ENCODE measurements around the gene RPL23. TPM values are rescaled to one million over a fixed set of nuclear protein-coding genes. Genes with fewer than 3 reads are reported as not detected.

RPL23 gene
- total and polyA plus RNA-seq, 2 experiments from 2014 or later, result 491 to 1,384 TPM

DNA sequence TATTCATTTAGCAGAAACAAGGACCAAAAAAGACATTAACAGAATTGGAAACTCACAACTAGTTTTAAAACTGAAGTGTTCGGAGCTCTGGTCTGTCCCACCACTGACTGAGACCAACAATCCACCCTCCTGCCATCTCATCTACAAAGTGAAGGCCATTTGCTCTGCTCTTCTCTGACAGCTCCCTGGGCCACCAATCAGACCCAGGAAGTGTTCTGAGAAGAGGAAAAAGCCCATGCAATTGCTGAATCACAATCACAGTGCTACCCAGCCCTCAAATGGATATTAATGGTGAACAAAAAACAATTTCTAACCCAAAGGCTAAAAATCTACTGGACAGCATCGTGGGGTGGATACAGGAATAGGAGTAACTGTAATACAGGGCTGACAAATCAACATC, 2.1 kb downstream of the RPL23 start:
- Histone ChIP-seq H3K9me2 (replicated peaks; ENCODE audit: insufficient read depth) (no peaks in the 10 kb centered on the region), H4K20me1 (ENCODE audit: insufficient read depth, poor library complexity, severe bottlenecking) (peaks cover 27% of the 10 kb centered on the region), H3K9me3 (ENCODE audit: low read depth) (no peaks in the 10 kb centered on the region), H2AFZ (no peak overlapping the region), H3K4me1 (ENCODE audit: insufficient read depth) (peaks cover 15% of the 10 kb centered on the region), H3K4me2 (peak overlapping the region; percentile 95), H3K79me2 (peaks cover 39% of the 10 kb centered on the region), H3K27me3 (no peaks in the 10 kb centered on the region), H3K27ac (peak overlapping the region; percentile 96), H3K36me3 (replicated peaks; ENCODE audit: insufficient read depth, low read depth) (no peaks in the 10 kb centered on the region), H3K4me3 (peak overlapping the region; percentile 67)
- DNase-seq (ENCODE audit: low spot score), result no peak
- TF ChIP-seq EZH2 (IDR thresholded peaks at IDR 0.05; ENCODE audit: borderline replicate concordance), result no peak
- TF ChIP-seq EZH2phosphoT487 (IDR thresholded peaks at IDR 0.05; ENCODE audit: low read depth, severe bottlenecking, unreplicated experiment), result no peak
- TF ChIP-seq, protein P1, sequence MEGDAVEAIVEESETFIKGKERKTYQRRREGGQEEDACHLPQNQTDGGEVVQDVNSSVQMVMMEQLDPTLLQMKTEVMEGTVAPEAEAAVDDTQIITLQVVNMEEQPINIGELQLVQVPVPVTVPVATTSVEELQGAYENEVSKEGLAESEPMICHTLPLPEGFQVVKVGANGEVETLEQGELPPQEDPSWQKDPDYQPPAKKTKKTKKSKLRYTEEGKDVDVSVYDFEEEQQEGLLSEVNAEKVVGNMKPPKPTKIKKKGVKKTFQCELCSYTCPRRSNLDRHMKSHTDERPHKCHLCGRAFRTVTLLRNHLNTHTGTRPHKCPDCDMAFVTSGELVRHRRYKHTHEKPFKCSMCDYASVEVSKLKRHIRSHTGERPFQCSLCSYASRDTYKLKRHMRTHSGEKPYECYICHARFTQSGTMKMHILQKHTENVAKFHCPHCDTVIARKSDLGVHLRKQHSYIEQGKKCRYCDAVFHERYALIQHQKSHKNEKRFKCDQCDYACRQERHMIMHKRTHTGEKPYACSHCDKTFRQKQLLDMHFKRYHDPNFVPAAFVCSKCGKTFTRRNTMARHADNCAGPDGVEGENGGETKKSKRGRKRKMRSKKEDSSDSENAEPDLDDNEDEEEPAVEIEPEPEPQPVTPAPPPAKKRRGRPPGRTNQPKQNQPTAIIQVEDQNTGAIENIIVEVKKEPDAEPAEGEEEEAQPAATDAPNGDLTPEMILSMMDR (IDR thresholded peaks at IDR 0.05; ENCODE audit: poor library complexity), result no peak
- 55% methylated on average over 2 of the region's 2 CpGs for WGBS (ENCODE audit: low lambda C conversion rate, missing lambda C conversion rate)

DNA sequence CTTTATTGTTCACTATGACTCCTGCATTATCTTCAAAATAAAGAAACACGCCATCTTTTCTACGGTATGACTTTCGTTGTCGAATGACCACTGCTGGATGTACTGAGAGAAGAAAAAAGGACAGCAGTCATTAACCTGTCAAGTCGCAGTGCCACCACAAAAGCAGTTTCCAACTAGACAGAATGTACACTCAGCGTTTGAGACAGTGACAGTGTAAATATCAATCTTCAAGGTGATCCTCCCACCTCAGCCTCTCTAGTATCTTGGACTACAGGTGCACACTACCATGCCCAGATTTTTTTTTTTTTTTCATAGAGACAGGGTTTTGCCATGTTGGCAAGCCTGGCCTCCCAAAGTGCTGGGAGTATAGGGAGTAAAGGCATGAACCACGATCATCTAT, 3.1 kb downstream of the RPL23 start:
- 90% methylated on average over 7 of the region's 7 CpGs for WGBS (ENCODE audit: low lambda C conversion rate, missing lambda C conversion rate)
- H3K9me2 ChIP-seq (replicated peaks; ENCODE audit: insufficient read depth), result no peaks in the 10 kb centered on the region
- peaks cover 39% of the 10 kb centered on the region for H3K79me2 ChIP-seq
- H3K9me3 ChIP-seq (ENCODE audit: low read depth), result no peaks in the 10 kb centered on the region
- H2AFZ ChIP-seq, result no peak overlapping the region
- peak overlapping the region; percentile 95 for H3K4me2 ChIP-seq
- no peak for DNase-seq (ENCODE audit: low spot score)
- peaks cover 27% of the 10 kb centered on the region for H4K20me1 ChIP-seq (ENCODE audit: insufficient read depth, poor library complexity, severe bottlenecking)
- no peaks in the 10 kb centered on the region for H3K27me3 ChIP-seq
- no peak overlapping the region for H3K4me3 ChIP-seq
- no peak overlapping the region for H3K27ac ChIP-seq
- H3K4me1 ChIP-seq (ENCODE audit: insufficient read depth), result peaks cover 15% of the 10 kb centered on the region
- no peaks in the 10 kb centered on the region for H3K36me3 ChIP-seq (replicated peaks; ENCODE audit: insufficient read depth, low read depth)
- no peak for TF ChIP-seq EZH2 (IDR thresholded peaks at IDR 0.05; ENCODE audit: borderline replicate concordance)
- TF ChIP-seq, protein P1 (IDR thresholded peaks at IDR 0.05; ENCODE audit: poor library complexity), result no peak
- no peak for TF ChIP-seq EZH2phosphoT487 (IDR thresholded peaks at IDR 0.05; ENCODE audit: low read depth, severe bottlenecking, unreplicated experiment)

DNA sequence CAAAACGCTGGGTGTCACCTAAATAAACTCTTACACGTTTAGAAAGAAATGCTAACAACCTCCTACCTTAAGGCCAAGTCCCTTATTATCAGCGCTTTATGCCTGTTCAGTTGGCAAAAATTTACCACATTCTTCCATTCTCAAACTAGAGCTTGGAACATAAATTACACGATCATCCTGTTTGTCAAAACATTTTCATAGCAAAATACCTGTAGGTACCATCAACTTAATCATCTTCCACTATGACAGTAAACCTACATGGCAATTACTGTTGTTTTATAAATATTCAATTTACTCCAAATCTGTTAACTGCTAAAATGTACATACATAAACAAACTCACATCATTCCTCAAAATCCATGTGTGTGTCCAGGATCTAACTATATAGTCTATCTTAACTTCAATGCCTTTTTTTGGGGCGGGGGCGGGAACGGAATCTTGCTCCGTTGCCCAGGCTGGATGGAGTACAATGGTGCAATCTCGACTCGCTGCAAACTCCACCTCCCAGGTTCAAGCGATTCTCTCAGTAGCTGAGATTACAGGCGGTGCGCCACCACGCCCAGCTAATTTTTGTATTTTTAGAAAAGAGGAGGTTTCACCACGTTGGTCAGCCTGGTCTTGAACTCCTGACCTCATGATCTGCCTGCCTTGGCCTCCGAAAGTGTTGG, 4.4 kb downstream of the RPL23 start:
- H4K20me1 ChIP-seq (ENCODE audit: insufficient read depth, poor library complexity, severe bottlenecking), result peaks cover 27% of the 10 kb centered on the region
- no peaks in the 10 kb centered on the region for H3K9me3 ChIP-seq (ENCODE audit: low read depth)
- TF ChIP-seq, protein P1 (IDR thresholded peaks at IDR 0.05; ENCODE audit: poor library complexity), result no peak
- TF ChIP-seq EZH2 (IDR thresholded peaks at IDR 0.05; ENCODE audit: borderline replicate concordance), result no peak
- TF ChIP-seq EZH2phosphoT487 (IDR thresholded peaks at IDR 0.05; ENCODE audit: low read depth, severe bottlenecking, unreplicated experiment), result no peak
- H3K79me2 ChIP-seq, result peaks cover 39% of the 10 kb centered on the region
- H3K27ac ChIP-seq, result no peak overlapping the region
- no peaks in the 10 kb centered on the region for H3K27me3 ChIP-seq
- H3K4me2 ChIP-seq, result no peak overlapping the region
- no peak for DNase-seq (ENCODE audit: low spot score)
- H3K4me3 ChIP-seq, result no peak overlapping the region
- H3K36me3 ChIP-seq (replicated peaks; ENCODE audit: insufficient read depth, low read depth), result no peaks in the 10 kb centered on the region
- no peak overlapping the region for H2AFZ ChIP-seq
- H3K9me2 ChIP-seq (replicated peaks; ENCODE audit: insufficient read depth), result no peaks in the 10 kb centered on the region
- 96% methylated on average over 16 of the region's 16 CpGs for WGBS (ENCODE audit: low lambda C conversion rate, missing lambda C conversion rate)
- H3K4me1 ChIP-seq (ENCODE audit: insufficient read depth), result peaks cover 15% of the 10 kb centered on the region

Measured in hepatocyte (in vitro differentiated cells).